Sigmoid colon (tissue), 4 donors: Measurements from ENCODE around the gene MARS2.

ENCODE experiments used
- EP300 ChIP-seq, 4 donors: sonication (generic); formaldehyde crosslinking; IDR thresholded peaks; one replicate each; pipeline ENCODE4 v1.6.1; 2017; ENCODE audit warnings: antibody characterized with exemption in 4 of 4
- POLR2A ChIP-seq, 2 donors: fragments of 450-650 bp; IDR thresholded peaks; one replicate each; pipeline ENCODE4 v1.6.1; 2016; ENCODE audit warnings: antibody characterized with exemption in 2 of 2, mild to moderate bottlenecking in 2 of 2, moderate library complexity in 2 of 2
- POLR2AphosphoS5 ChIP-seq, 4 donors: sonication (generic); formaldehyde crosslinking; IDR thresholded peaks; one replicate each; pipeline ENCODE4 v1.6.1; 2017; ENCODE audit warnings: antibody characterized with exemption in 4 of 4
- TF ChIP-seq, protein P1 (sequence below), 4 experiments: fragments of 450-650 bp in 3 of 4; fragments of 200-600 bp in 1 of 4; IDR thresholded peaks; one replicate each; pipeline ENCODE4 v1.5.1; 2016 to 2019; ENCODE audit warnings: antibody characterized with exemption in 4 of 4, mild to moderate bottlenecking in 3 of 4, moderate library complexity in 2 of 4

DNA sequence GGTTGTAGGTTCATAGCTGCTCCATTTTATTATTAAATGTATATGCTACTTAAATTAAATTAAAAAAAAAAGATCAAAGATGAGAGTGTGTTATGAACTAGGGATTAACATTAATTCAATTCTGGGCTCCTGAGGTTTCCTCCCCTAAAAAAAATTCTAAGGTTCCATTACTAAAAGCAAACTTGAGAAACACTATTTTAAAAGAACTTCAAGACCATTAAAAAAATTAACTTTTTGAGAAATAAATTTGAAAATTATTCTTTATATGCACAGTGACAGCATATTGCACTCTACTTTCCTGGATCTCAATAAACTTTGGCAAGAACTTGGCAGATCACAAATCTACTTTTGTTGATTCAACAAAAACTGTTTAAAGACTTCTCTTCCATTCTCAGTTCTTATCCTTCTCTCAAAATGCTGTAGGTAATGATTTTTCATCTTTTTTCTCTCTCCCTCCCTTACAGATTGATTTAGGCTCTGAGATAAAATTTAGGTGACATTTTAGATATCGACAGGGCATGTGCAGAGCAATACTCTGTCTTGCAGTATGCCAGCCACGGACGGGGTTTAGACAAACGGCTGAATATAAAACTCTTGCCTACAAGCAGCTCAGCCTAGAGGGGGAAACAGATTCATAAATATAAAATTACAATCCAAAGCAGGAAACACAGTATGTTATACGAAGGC lies 592 bp upstream of the MARS2 start:
- TF ChIP-seq EP300 (IDR thresholded peaks at IDR 0.05) (no peak), POLR2AphosphoS5 (IDR thresholded peaks at IDR 0.05) (no peak), POLR2A (IDR thresholded peaks at IDR 0.05) (no peak)
- TF ChIP-seq, protein P1, sequence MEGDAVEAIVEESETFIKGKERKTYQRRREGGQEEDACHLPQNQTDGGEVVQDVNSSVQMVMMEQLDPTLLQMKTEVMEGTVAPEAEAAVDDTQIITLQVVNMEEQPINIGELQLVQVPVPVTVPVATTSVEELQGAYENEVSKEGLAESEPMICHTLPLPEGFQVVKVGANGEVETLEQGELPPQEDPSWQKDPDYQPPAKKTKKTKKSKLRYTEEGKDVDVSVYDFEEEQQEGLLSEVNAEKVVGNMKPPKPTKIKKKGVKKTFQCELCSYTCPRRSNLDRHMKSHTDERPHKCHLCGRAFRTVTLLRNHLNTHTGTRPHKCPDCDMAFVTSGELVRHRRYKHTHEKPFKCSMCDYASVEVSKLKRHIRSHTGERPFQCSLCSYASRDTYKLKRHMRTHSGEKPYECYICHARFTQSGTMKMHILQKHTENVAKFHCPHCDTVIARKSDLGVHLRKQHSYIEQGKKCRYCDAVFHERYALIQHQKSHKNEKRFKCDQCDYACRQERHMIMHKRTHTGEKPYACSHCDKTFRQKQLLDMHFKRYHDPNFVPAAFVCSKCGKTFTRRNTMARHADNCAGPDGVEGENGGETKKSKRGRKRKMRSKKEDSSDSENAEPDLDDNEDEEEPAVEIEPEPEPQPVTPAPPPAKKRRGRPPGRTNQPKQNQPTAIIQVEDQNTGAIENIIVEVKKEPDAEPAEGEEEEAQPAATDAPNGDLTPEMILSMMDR (IDR thresholded peaks at IDR 0.05) = no peak
